ENCODE measurements around the gene CST3.
"Not testable (repeated sequence)": the region's sequence is repeated elsewhere in the genome, so short reads cannot be mapped to it uniquely, and the experiment has no call there.

The CST3 gene

DNA sequence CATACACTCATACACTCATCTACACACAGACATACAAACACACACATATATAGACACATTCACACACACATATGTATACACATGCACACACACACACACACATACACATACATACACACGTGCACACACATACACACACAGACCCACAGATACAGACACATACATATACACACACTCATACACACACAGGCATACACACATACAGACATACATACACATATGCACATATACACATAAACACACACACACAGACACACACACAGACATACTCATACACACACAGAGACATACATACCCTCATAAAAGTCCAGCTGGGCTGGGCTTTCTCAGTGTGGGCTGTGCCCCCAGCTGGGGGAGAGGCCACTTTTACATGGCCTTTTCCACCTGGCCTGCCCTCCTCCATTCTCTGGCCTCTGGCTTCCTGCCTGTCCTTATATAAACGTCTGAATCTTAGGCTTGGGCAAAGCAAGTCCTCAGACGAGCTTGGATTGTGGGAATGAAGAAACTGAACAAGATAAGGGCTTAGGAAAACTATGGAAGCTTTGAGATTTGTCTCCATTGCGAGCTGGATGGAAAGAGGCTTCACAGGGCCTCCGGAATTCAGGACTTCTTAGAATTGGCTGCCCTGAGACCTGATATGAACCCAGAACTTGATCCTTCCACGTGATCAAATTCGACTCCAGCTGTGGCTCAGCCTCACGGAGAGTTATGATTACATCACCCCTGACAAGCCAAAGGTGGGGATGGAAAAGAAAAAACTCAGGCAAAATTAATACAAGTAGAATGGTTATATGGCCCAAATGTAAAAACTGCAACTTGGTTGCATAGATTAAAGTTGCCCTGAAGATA, 22.5 kb upstream of the CST3 start:
- no peak for TF ChIP-seq MYC (IDR thresholded peaks at IDR 0.05; ENCODE audit: low read depth, low read length)
- TF ChIP-seq, protein P1, sequence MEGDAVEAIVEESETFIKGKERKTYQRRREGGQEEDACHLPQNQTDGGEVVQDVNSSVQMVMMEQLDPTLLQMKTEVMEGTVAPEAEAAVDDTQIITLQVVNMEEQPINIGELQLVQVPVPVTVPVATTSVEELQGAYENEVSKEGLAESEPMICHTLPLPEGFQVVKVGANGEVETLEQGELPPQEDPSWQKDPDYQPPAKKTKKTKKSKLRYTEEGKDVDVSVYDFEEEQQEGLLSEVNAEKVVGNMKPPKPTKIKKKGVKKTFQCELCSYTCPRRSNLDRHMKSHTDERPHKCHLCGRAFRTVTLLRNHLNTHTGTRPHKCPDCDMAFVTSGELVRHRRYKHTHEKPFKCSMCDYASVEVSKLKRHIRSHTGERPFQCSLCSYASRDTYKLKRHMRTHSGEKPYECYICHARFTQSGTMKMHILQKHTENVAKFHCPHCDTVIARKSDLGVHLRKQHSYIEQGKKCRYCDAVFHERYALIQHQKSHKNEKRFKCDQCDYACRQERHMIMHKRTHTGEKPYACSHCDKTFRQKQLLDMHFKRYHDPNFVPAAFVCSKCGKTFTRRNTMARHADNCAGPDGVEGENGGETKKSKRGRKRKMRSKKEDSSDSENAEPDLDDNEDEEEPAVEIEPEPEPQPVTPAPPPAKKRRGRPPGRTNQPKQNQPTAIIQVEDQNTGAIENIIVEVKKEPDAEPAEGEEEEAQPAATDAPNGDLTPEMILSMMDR (IDR thresholded peaks at IDR 0.05; ENCODE audit: low read depth, low read length), result no peak
- no peak for TF ChIP-seq POLR2A (IDR thresholded peaks at IDR 0.05; ENCODE audit: extremely low read depth, insufficient read length)
- TF ChIP-seq, protein P2, sequence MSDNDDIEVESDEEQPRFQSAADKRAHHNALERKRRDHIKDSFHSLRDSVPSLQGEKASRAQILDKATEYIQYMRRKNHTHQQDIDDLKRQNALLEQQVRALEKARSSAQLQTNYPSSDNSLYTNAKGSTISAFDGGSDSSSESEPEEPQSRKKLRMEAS (IDR thresholded peaks at IDR 0.05; ENCODE audit: low read depth, low read length), result no peak
- DNase-seq (ENCODE audit: low read depth), result no peak

DNA sequence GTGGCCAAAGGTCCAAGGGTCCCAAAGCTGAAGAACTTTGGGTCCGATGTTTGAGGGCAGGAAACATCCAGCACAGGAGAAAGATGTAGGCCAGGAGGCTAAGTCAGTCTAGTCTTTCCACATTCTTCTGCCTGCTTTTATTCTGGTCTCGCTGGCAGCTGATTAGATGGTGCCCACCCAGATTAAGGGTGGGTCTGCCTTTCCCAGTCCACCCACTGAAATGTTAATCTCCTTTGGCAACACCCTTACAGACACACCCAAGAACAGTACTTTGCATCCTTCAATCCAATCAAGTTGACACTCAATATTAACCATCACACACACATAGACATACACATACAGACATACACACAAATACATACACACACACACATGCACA, 21.8 kb upstream of the CST3 start:
- not testable (repeated sequence) for DNase-seq (ENCODE audit: low read depth)

More for the DNA sequence above, 22.5 kb upstream of the CST3 start:
- H3K4me3 ChIP-seq (ENCODE audit: low read depth, low read length), result no peak overlapping the region

GRCh38 chr20:23658989-23659609, 21.3 kb upstream of the CST3 start:
- H3K4me3 ChIP-seq (ENCODE audit: low read depth, low read length), result no peak overlapping the region
- DNase-seq (ENCODE audit: low read depth), result no peak
- no peak for TF ChIP-seq POLR2A (IDR thresholded peaks at IDR 0.05; ENCODE audit: extremely low read depth, insufficient read length)
- TF ChIP-seq, protein P2 (IDR thresholded peaks at IDR 0.05; ENCODE audit: low read depth, low read length), result no peak
- TF ChIP-seq MYC (IDR thresholded peaks at IDR 0.05; ENCODE audit: low read depth, low read length), result no peak
- TF ChIP-seq, protein P1 (IDR thresholded peaks at IDR 0.05; ENCODE audit: low read depth, low read length), result no peak

More for the DNA sequence above, 21.8 kb upstream of the CST3 start:
- not testable (repeated sequence) for H3K4me3 ChIP-seq (ENCODE audit: low read depth, low read length)

DNA sequence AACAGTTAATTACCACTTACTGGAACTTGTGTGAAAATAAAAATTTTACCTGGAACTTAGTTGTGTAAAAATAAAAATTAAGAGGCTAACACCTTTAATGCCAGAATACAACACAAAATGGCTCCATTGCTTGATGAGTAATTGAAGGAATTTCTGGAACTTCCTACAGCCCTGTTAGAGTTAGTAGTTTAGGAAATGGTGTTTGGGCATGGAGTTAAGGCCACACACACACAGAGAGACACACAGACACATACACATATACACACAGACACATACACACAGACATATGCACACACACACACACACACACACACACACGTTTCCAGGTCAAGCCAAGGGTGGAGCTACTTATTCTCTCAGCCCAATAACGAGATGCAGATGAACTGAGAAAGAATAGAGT, 20.6 kb upstream of the CST3 start:
- no peak for DNase-seq (ENCODE audit: low read depth)
- TF ChIP-seq POLR2A (IDR thresholded peaks at IDR 0.05; ENCODE audit: extremely low read depth, insufficient read length), result no peak
- TF ChIP-seq, protein P2 (IDR thresholded peaks at IDR 0.05; ENCODE audit: low read depth, low read length), result no peak
- TF ChIP-seq, protein P1 (IDR thresholded peaks at IDR 0.05; ENCODE audit: low read depth, low read length), result no peak
- no peak for TF ChIP-seq MYC (IDR thresholded peaks at IDR 0.05; ENCODE audit: low read depth, low read length)
- no peak overlapping the region for H3K4me3 ChIP-seq (ENCODE audit: low read depth, low read length)

- TF ChIP-seq, protein P2 (IDR thresholded peaks at IDR 0.05; ENCODE audit: low read depth, low read length), result no peak
- TF ChIP-seq, protein P1 (IDR thresholded peaks at IDR 0.05; ENCODE audit: low read depth, low read length), result no peak
- TF ChIP-seq MYC (IDR thresholded peaks at IDR 0.05; ENCODE audit: low read depth, low read length) (no peak), POLR2A (IDR thresholded peaks at IDR 0.05; ENCODE audit: extremely low read depth, insufficient read length) (no peak)
- DNase-seq (ENCODE audit: low read depth), result no peak
- H3K4me3 ChIP-seq (ENCODE audit: low read depth, low read length), result no peak overlapping the region
These were observed 19.4 kb upstream of the CST3 start for GRCh38 chr20:23657202-23657601.

DNA sequence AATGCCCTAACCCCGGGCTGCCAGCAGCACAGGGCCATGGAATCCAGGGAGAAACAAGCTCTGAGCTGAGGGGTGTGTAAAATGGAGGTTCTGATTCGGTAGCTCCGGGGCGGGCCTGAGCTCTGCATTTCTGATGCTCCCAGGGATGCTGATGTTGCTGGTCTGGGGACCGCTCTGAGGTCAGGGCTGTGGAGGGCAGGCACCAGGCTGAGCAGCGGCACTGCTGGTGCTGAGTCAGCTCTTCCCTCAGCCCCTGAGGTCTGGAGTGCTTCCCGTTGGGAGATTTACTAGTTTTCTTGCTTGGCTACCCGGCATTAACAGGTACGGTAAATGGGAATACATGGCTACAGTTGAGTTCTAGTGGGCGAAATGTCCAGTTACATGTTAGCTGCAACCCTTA, 18.6 kb upstream of the CST3 start:
- DNase-seq (ENCODE audit: low read depth), result no peak
- TF ChIP-seq, protein P2 (IDR thresholded peaks at IDR 0.05; ENCODE audit: low read depth, low read length), result no peak
- no peak for TF ChIP-seq POLR2A (IDR thresholded peaks at IDR 0.05; ENCODE audit: extremely low read depth, insufficient read length)
- TF ChIP-seq, protein P1 (IDR thresholded peaks at IDR 0.05; ENCODE audit: low read depth, low read length), result no peak
- no peak for TF ChIP-seq MYC (IDR thresholded peaks at IDR 0.05; ENCODE audit: low read depth, low read length)
- no peak overlapping the region for H3K4me3 ChIP-seq (ENCODE audit: low read depth, low read length)
